Measurements from ENCODE around the gene FGFRL1. TPM values are rescaled to one million over a fixed set of nuclear protein-coding genes. Genes with fewer than 3 reads are reported as not detected.

Gene FGFRL1
- polyA plus RNA-seq, 4 donors, result 31.3 to 42.0 (median 38.1) TPM

- DNase-seq (ENCODE audit: low read depth in 4 of 4, low spot score in 3 of 4), result no peak
Observed at GRCh38 chr4:1004557-1005485, 6.6 kb upstream of the FGFRL1 start.

DNA sequence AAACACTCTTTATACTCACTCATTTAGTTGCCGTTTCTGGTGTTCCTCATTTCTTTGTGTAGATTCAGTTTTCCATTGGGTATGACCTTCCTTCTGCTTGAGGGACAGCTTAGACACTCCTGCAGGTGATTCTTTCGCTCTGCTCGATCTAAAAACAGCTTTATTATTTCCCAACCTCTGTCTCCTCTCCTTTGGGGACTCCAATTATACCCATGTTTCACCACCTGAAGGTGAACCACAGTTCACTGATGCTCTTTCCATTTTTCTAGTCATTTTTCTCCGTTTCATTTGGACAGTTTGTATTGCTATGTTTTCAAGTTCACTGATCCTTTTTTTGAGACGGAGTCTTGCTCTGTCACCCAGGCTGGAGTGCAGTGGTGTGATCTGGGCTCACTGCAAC, 4.6 kb upstream of the FGFRL1 start:
- no peak for DNase-seq (ENCODE audit: low read depth in 4 of 4, low spot score in 3 of 4)

DNA sequence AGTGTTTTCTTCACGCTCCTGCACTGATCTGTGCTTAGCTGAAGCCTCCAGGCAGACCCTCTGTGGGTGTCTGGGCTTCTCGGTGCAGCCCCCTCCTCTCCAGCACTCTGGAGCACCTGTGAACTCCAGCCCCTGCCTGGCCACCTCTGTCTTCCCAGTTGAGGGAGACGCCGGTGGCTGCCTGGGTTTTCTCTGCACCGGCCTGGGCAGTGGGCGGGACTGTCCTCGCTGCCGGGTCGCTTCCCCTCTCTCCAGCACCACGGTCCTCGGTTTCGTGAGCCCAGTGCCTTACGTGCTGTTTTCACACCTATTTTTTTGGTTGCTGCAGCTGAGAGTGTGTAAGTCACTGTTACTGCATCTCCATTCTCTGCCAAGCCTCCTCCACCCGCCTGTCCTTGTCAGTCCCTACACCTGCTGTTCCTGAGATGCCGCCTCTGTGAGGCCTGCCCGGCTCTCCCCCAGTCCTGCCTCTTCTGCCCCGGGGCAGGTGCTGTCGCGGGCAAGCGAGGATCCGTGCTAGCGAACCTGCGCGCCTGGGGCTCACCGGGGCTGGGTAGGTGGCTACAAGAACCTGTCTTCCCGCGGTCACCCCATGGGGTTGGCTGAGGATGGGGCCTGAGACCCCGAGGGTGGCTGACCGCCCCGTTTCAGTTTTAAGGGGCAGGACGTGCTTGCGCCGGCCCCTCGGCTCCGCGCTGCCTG, 2.4 kb upstream of the FGFRL1 start:
- DNase-seq (ENCODE audit: low read depth in 4 of 4, low spot score in 3 of 4), result no peak

- DNase-seq (ENCODE audit: low read depth in 4 of 4, low spot score in 3 of 4), result no peak
Observed at GRCh38 chr4:1009542-1010394, 1.7 kb upstream of the FGFRL1 start.

- no peak for DNase-seq (ENCODE audit: low read depth in 4 of 4, low spot score in 3 of 4)
Observed at GRCh38 chr4:1010395-1011021, 918 bp upstream of the FGFRL1 start.

DNA sequence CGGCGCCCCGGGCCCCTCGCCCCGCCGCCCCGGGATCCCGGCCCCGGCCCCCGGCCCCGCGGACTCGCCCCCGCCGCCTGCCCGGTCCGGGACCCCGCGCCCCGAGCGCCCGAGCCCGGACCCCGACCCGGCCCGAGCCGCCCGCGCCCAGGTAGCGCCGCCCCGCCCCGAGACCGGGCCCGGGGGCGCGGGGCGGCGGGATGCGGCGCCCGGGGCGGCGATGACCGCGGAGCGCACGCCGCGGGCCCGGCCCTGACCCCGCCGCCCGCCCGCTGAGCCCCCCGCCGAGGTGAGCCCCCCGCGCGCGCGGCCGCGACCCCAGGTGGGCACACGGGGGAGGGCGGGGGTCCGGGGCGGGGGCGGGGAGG, 224 bp downstream of the FGFRL1 start:
- DNase-seq (ENCODE audit: low read depth in 4 of 4, low spot score in 3 of 4), result no peak

- no peak for DNase-seq (ENCODE audit: low read depth in 4 of 4, low spot score in 3 of 4)
Observed at GRCh38 chr4:1012034-1012739, 761 bp downstream of the FGFRL1 start.

- DNase-seq (ENCODE audit: low read depth in 4 of 4, low spot score in 3 of 4), result no peak
Observed at GRCh38 chr4:1013225-1014073, 2.0 kb downstream of the FGFRL1 start.

DNA sequence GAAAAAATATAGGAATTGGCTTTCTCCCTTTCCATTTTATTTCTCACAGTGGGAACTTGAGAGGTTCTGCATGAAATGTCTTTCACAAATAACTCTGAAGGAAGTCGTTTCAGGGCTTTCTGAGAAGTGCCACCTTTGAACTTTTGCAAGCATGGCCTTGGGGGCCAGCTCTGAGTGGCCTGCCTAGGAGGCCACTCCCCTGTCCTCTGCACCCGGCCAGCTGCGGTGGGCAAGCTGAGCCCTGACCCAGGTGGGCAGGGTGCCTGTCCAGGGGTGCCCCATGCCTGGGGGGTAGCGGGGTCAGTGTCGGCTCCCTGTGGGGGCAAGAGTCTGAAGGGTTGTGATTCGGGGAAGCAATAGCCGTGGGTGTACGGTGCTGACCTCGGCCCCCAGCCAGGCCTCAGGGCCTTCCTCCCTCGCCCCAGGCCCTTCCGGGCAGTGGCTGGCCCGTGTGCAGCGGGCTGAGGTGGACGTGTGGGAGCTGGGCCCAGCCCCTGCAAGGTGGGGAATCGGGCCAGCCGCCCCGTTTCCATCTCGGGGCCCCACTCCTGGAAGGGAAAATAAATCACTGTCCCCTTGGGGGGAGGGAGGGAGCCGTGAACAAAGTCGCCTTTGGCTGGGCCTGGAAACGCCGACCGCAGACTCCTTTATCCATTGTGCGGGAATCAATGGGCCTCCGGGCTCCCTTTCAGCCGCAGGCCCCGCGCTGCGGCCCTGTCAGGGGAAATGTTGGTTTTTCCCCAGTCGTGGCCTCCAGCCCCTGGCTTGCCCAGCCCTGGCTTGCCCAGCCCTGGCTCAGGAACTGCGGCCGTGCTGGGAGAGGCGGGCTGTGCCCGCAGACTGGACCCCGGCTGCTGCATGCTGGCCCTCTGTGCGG, 3.1 kb downstream of the FGFRL1 start:
- DNase-seq (ENCODE audit: low read depth in 4 of 4, low spot score in 3 of 4), result no peak

DNA sequence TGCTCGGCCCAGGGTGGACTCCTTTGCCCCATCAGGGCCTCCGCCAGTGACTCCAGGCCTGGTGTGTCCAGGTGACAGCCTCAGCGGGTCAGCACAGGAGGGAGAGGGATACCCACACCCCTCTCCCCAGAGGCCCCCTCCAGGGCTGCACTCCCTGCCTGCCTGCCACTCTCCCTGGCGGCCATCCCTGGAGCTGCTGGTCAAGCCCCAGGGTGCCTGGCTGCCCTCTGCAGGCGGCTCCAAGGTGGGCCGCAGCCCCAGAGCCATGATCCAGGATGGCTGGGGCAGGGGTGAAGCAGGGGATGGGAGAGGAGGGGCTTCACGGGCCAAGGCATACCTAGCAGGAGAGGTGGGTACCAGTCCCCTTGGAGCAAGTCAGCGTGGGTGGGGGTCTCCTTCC, 3.8 kb downstream of the FGFRL1 start:
- no peak for DNase-seq (ENCODE audit: low read depth in 4 of 4, low spot score in 3 of 4)

DNA sequence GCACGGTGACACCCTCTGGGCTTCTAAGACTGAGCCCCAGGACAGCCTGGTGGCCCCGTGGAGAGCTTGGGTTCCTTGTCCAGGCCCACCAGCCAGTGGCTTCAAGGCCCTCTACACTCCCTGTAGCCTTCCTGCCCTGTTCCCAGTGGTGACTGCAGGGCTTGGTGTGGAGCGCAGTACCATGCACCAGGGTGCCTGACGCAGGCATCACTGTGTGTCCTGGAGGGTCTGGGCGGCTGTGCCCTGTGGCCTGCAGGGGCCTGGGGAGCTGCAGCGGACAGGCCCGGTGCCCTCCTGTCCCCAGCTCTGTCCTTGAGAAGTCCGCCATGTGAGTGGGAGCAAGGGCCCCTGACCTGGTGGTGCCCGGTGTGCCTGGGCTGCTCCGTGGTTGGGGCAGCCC, 4.3 kb downstream of the FGFRL1 start:
- no peak for DNase-seq (ENCODE audit: low read depth in 4 of 4, low spot score in 3 of 4)

- no peak for DNase-seq (ENCODE audit: low read depth in 4 of 4, low spot score in 3 of 4)
Observed at GRCh38 chr4:1017211-1017610, 5.8 kb downstream of the FGFRL1 start.

DNA sequence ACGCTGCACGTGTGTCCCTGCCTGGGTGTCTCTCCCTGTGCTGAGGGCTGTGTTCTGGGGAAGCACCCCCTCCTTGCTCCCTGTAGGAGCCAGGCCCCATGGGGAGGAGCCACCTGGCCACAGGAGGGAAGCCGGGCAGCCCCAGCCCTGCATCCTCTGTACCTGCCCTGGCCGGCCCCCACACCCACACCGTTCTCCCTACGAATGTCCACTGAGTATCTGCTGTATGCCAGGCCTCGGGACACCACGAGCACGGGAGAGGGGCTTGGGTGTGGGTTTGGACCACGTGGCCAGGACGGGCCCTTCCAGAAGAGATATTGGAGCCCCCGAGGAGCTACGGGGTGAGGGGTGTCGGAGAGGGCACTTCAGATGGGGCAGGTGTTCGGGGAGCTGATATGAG, 6.3 kb downstream of the FGFRL1 start:
- DNase-seq (ENCODE audit: low read depth in 4 of 4, low spot score in 3 of 4), result no peak

- no peak for DNase-seq (ENCODE audit: low read depth in 4 of 4, low spot score in 3 of 4)
Observed at GRCh38 chr4:1018147-1019020, 7.0 kb downstream of the FGFRL1 start.

DNA sequence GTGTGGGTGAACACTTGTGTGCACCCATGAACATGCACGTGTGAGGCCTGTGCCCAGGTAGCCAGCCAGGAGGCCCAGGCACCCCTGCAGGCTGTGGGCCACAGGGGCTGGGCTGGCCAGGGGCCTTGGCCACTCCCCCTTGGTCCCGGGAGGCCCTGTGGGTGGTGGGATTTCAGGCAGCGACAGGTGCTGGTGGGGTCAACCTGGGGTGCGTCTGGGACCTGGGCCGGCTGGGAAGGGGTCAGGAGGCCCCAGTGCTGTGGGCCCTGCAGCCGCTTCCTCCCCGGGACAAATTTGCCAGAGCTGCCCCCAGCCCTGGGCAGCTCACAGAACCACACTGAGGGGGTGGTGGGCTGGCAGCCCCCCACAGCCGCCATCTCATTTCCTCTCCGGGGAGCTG, 7.9 kb downstream of the FGFRL1 start:
- DNase-seq (ENCODE audit: low read depth in 4 of 4, low spot score in 3 of 4), result no peak

DNA sequence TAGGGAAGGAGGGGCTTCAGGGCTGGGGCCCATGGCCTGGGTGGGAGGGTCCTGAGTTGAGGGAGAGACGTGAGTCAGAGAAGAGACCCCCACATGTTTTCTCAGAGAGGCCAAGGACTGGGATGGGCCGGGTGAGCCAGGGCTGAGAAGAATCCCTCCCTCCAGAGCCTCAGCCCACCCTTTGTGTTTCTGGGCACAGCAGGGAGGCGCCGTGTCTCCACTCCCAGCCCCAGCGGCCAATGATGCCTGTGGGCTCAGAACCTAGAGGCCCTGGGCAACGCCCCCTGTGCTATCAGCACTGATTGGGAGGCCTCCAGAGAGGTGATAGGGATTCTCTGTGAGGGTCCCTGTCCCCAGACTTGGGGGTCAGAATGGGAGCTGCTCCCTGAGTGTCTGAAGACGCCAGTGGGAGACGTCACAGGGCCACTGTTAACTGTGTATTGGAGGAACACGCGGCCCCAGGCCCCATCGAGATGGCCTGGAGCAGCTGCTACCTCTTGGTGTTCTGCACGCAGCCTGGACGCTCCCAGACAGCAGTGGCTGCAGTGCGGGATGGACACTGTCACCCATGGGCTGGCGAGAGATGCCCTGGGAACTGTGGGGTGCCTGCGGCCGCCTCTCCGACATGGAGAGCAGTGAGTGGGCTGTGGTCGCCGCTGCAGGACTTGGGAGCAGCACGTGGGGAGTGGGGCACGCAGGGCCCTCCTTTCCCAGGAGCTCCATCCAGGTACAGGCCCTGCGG, 8.5 kb downstream of the FGFRL1 start:
- DNase-seq (ENCODE audit: low read depth in 4 of 4, low spot score in 3 of 4), result no peak
